ENCODE measurements around the gene SNAP47. TPM values are rescaled to one million over a fixed set of nuclear protein-coding genes. Genes with fewer than 3 reads are reported as not detected.

Gene SNAP47
- total RNA-seq, 4 donors from 2014 or later, result 11.3 to 28.5 (median 20.2) TPM

DNA sequence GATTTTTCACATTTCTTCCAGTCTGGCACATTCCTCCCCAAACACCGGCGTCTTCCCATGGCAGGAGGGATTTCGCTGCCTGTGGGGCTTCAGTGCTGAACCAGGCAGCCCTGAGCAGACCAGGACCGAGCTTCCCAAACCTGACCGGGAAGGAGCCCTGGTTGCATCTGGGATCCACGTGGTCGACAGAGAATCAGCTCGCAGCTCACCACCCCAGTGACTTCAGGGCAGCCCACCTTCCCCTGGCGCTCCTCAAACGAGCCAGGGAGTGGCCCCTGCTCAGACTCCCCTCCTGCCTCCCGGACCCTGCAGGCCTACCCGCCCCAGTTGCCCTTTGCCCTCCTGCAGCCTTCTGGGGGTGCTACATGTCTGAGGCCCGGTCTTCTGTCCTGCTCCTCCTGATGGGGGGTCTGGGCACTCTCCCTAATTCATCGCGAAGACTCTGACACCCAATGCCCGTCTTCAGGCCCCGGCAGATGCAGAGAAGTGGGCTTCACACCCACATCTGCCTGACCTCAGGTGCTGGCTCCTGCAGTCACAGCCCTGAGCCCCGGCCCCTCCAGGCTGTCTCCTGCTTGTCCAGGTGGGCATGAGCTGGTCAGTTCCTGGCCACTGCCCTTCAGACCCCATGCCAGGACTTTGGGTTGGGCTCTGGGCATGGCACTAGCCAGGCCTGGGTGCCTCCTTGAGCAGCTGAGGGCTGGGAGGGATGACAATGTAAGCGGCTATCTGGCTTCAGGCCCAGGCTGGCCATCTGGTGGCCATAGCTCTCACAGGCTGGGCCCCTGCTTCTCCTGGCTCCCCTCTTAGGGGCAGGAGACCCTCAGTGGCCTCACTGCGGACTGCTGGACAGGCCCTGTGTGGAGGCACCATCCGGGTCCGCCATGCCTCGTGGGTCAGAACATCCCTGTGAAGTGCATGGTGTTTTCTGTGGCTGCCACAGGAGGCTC is 54.1 kb downstream of the SNAP47 start:
- 32 to 68% methylated on average over 5 of the region's 23 CpGs for WGBS, 2 donors
- no peak for DNase-seq
- intact Hi-C loops (cut with DNase I), result loop anchor here (5.0 to 10.0 kb wide), 2 partner anchors 98 to 295 kb away; partner anchors contain the start of gene ARF1

DNA sequence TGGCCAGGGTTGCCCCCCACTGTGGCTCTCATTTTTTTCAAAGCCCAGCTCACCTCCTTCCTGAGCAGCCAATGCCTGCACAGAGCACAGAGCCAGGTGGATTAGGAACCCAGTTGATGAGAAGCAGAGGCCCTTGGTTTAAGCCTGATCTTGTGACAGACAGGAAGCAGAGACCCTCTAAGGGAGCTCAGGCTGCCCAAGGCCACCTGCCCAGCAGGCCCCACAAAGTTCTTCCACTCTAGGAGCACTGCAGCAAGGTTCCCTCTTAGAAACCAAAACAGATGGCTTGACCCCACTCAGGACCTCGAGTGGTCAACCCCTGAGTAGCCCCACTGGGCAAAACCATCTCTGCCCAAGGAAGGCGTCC is 54.8 kb downstream of the SNAP47 start:
- Histone ChIP-seq H3K4me3 (no peak overlapping the region), H3K27me3 (peaks cover 0 to 20% (median 0%) of the 10 kb centered on the region in 4 donors), H3K27ac (peak overlapping the region in 2 of 4 donors; percentile 80 to 95), H3K4me1 (peaks cover 23 to 84% (median 33%) of the 10 kb centered on the region in 3 donors), H3K9me3 (no peaks in the 10 kb centered on the region), H3K36me3 (no peaks in the 10 kb centered on the region)
- TF ChIP-seq, protein P1, sequence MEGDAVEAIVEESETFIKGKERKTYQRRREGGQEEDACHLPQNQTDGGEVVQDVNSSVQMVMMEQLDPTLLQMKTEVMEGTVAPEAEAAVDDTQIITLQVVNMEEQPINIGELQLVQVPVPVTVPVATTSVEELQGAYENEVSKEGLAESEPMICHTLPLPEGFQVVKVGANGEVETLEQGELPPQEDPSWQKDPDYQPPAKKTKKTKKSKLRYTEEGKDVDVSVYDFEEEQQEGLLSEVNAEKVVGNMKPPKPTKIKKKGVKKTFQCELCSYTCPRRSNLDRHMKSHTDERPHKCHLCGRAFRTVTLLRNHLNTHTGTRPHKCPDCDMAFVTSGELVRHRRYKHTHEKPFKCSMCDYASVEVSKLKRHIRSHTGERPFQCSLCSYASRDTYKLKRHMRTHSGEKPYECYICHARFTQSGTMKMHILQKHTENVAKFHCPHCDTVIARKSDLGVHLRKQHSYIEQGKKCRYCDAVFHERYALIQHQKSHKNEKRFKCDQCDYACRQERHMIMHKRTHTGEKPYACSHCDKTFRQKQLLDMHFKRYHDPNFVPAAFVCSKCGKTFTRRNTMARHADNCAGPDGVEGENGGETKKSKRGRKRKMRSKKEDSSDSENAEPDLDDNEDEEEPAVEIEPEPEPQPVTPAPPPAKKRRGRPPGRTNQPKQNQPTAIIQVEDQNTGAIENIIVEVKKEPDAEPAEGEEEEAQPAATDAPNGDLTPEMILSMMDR (IDR thresholded peaks at IDR 0.05), result no peak
- TF ChIP-seq POLR2A (IDR thresholded peaks at IDR 0.05), result no peak
- DNase-seq, result no peak
- intact Hi-C loops (cut with DNase I), result no loop called here
- WGBS, 2 donors, result 75 to 97% methylated on average over 2 of the region's 2 CpGs

More for the DNA sequence above, 54.1 kb downstream of the SNAP47 start:
- TF ChIP-seq POLR2A (IDR thresholded peaks at IDR 0.05), result no peak
- TF ChIP-seq, protein P1 (IDR thresholded peaks at IDR 0.05), result no peak
- Histone ChIP-seq H3K27me3 (peaks cover 0 to 17% (median 0%) of the 10 kb centered on the region in 4 donors), H3K27ac (peak overlapping the region; percentile 80 to 95 (median 87)), H3K9me3 (no peaks in the 10 kb centered on the region), H3K4me3 (peak overlapping the region; percentile 47 to 87 (median 74)), H3K36me3 (no peaks in the 10 kb centered on the region), H3K4me1 (peaks cover 16 to 77% (median 26%) of the 10 kb centered on the region in 3 donors)

DNA sequence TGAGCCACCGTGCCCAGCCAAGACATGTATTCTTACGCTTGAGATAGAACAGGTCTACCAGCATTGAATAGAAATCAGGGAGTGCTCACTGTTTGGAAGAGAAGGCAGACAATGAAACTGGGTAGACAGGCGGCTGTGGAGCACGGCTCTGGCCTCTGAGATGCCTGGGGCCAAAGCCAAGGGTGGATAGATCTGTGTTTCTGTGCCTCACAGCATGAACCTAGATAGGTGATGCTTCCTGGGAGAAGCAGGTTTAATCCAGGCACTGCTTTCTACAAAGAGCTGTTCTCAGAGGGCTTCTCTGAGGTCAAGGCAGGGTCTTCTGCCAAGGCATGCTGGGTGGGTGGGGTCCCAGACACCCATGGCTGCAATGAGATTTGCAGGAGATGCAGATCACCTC is 55.6 kb downstream of the SNAP47 start:
- no peak overlapping the region for H3K4me3 ChIP-seq
- intact Hi-C loops (cut with DNase I), result no loop called here
- H3K9me3 ChIP-seq, result no peaks in the 10 kb centered on the region
- peak overlapping the region; percentile 14 to 95 (median 59) for H3K27ac ChIP-seq
- H3K36me3 ChIP-seq, result no peaks in the 10 kb centered on the region
- H3K27me3 ChIP-seq, result peaks cover 0 to 25% (median 0%) of the 10 kb centered on the region in 4 donors
- TF ChIP-seq POLR2A (IDR thresholded peaks at IDR 0.05), result no peak
- TF ChIP-seq, protein P1 (IDR thresholded peaks at IDR 0.05), result no peak
- WGBS, 2 donors, result 38 to 77% methylated on average over 4 of the region's 4 CpGs
- no peak for DNase-seq
- H3K4me1 ChIP-seq, result peaks cover 26 to 92% (median 34%) of the 10 kb centered on the region in 3 donors

DNA sequence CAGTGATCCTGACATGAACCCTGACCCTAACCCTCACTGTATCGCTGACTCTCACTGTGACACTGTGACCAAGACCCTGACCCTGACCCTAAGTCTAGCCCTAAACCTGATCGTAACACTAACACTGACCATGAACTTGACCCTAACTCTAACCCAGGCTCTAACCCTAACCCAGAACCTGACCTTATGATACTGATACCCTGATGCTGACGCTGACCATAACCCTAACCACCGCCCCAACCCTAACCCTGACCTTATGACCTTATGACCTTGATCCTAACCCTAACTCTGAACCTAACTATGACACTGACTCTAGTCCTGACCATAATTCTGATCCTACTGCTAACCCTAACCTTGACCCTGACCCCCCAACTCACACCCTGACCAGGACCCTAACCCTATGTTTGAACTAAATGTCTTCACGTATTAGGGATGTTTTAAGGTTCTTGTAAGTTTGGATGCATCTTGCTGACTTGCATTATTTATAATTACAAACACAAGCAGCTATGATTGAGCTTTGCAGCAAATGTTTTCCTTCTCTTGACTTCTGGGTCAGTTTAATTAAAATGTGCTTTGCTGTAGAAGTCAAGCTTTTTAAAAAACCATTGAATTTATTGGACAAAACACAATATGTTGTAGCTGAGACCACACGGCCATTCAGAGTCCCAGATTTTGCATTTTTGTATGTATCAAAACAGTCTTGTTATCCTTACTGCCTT is 56.3 kb downstream of the SNAP47 start:
- 79 to 89% methylated on average over 6 of the region's 6 CpGs for WGBS, 2 donors
- no peaks in the 10 kb centered on the region for H3K9me3 ChIP-seq
- peaks cover 21 to 87% (median 30%) of the 10 kb centered on the region in 3 donors for H3K4me1 ChIP-seq
- TF ChIP-seq, protein P1 (IDR thresholded peaks at IDR 0.05), result no peak
- no peak for TF ChIP-seq POLR2A (IDR thresholded peaks at IDR 0.05)
- intact Hi-C loops (cut with DNase I), result no loop called here
- no peak overlapping the region for H3K4me3 ChIP-seq
- peaks cover 0 to 25% (median 0%) of the 10 kb centered on the region in 4 donors for H3K27me3 ChIP-seq
- peak overlapping the region in 3 of 4 donors; percentile 14 to 95 (median 80) for H3K27ac ChIP-seq
- no peak for DNase-seq
- H3K36me3 ChIP-seq, result no peaks in the 10 kb centered on the region

Measured in esophagus squamous epithelium (tissue), 5 donors.